A549 (cell line): ENCODE results near the gene MOBP.

ENCODE experiments used
- TF ChIP-seq, protein P1 (sequence below): fragments of >200 bp; sonication (Bioruptor Twin); formaldehyde crosslinking; IDR thresholded peaks from 3 replicates; pipeline ENCODE4 v1.5.1; 2016
- TF ChIP-seq, protein P2 (sequence below): IDR thresholded peaks from 2 replicates; pipeline ENCODE4 v1.6.1; 2012

DNA sequence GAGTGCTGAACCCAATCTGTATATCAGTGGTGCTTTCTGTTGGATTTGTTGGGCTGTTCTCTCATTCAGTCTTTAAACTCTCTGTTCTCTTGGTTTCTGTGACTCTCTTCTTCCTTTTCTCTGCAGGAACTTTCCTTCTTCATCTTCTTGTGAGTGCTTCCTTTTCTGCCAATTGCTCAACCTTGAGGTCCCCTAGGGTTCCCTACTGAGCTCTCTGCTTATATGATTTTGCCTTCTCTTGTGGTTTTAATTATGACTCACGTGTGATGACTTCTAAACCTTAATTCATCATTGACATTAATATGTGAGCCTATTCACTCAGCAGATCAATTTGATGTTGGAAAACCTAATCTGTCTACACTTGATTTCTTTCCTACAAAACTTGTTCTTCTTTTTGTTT, 39.4 kb downstream of the MOBP start:
- TF ChIP-seq, protein P1, sequence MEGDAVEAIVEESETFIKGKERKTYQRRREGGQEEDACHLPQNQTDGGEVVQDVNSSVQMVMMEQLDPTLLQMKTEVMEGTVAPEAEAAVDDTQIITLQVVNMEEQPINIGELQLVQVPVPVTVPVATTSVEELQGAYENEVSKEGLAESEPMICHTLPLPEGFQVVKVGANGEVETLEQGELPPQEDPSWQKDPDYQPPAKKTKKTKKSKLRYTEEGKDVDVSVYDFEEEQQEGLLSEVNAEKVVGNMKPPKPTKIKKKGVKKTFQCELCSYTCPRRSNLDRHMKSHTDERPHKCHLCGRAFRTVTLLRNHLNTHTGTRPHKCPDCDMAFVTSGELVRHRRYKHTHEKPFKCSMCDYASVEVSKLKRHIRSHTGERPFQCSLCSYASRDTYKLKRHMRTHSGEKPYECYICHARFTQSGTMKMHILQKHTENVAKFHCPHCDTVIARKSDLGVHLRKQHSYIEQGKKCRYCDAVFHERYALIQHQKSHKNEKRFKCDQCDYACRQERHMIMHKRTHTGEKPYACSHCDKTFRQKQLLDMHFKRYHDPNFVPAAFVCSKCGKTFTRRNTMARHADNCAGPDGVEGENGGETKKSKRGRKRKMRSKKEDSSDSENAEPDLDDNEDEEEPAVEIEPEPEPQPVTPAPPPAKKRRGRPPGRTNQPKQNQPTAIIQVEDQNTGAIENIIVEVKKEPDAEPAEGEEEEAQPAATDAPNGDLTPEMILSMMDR = no peak
- TF ChIP-seq, protein P2, sequence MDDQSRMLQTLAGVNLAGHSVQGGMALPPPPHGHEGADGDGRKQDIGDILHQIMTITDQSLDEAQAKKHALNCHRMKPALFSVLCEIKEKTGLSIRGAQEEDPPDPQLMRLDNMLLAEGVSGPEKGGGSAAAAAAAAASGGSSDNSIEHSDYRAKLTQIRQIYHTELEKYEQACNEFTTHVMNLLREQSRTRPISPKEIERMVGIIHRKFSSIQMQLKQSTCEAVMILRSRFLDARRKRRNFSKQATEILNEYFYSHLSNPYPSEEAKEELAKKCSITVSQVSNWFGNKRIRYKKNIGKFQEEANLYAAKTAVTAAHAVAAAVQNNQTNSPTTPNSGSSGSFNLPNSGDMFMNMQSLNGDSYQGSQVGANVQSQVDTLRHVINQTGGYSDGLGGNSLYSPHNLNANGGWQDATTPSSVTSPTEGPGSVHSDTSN = no peak
